Ovary (tissue), 3 donors: ENCODE data around the gene RGS11.

Experiments
- POLR2A ChIP-seq: fragments of 450-650 bp; IDR thresholded peaks from one replicate; pipeline ENCODE4 v1.6.1; 2017; ENCODE audit warnings: antibody characterized with exemption, mild to moderate bottlenecking, moderate library complexity
- TF ChIP-seq, protein P1 (sequence below), 3 donors: fragments of 450-650 bp in 2 of 3; fragments of 200-600 bp in 1 of 3; IDR thresholded peaks; one replicate each; pipeline versions ENCODE4 v1.5.1 to v1.8.0; 2016 to 2022; ENCODE audit warnings: antibody characterized with exemption in 3 of 3, mild to moderate bottlenecking in 1 of 3
- donor health status: DM: no; HTN: no; CAD: no.

- TF ChIP-seq, protein P1, sequence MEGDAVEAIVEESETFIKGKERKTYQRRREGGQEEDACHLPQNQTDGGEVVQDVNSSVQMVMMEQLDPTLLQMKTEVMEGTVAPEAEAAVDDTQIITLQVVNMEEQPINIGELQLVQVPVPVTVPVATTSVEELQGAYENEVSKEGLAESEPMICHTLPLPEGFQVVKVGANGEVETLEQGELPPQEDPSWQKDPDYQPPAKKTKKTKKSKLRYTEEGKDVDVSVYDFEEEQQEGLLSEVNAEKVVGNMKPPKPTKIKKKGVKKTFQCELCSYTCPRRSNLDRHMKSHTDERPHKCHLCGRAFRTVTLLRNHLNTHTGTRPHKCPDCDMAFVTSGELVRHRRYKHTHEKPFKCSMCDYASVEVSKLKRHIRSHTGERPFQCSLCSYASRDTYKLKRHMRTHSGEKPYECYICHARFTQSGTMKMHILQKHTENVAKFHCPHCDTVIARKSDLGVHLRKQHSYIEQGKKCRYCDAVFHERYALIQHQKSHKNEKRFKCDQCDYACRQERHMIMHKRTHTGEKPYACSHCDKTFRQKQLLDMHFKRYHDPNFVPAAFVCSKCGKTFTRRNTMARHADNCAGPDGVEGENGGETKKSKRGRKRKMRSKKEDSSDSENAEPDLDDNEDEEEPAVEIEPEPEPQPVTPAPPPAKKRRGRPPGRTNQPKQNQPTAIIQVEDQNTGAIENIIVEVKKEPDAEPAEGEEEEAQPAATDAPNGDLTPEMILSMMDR (IDR thresholded peaks at IDR 0.05), result no peak
- no peak for TF ChIP-seq POLR2A
These were observed 11.8 kb downstream of the RGS11 start for GRCh38 chr16:263944-264343.
